Left lobe of liver (tissue), 2 donors: ENCODE results near the gene IER5L. TPM values are rescaled to one million over a fixed set of nuclear protein-coding genes. Genes with fewer than 3 reads are reported as not detected.
"Not testable (repeated sequence)": the region's sequence is repeated elsewhere in the genome, so short reads cannot be mapped to it uniquely, and the experiment has no call there.

Experiments
- ATAC-seq: fragments of 200-7000 bp; cut with Tn5 transposase; one replicate; pipeline ENCODE4 v1.9.1; 2020; ENCODE audit warnings: mild to moderate bottlenecking, moderate library complexity
- DNase-seq: peaks from one replicate; pipeline ENCODE4 v3.0.0-alpha.2; 2020; ENCODE audit warnings: low spot score
- total RNA-seq: library from RNA; stranded (reverse); gene quantifications from one replicate; pipeline ENCODE4 v1.2.1, GENCODE V29; 2021
- donor health status: DM: no; HTN: no; CAD: no; lungs with moderate emphysema.
- donor health status: DM: no; HTN: yes; CAD: no.

Gene IER5L
- total RNA-seq, 1 donor from 2014 or later: 4.5 TPM

DNA sequence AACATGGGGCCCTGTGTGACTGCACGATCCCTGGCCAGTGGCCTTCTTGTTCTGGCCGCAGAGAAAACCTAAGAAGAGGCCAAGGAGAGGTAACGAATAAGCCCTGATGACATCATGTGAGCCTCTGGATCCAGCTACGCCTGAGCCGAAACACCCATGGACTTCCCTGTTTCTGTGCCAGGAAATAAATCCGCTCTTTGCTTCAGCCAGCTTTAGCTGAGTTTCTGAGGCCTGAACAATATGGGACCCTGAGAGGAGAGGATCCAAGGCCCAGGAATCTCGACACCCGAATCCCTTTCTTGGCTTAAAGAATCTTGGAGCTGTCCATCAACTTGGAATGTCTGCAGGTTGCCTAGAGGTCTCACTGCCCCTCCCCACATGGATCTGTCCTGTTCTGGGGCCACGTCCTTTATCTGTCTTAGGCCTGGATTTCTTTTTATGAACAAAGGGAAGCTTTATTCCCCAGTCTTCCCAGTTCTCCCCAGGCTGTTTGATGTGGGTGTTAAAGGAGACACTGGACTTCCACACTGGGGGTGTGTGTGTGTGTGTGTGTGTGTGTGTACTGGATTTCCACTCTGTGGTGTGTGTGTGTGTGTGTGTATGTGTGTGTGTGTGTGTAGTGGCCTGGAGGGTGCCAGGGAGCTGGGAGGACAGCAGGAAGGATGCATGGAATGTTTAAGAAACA is 13.7 kb downstream of the IER5L start:
- ATAC-seq: no peak
- no peak for DNase-seq

DNA sequence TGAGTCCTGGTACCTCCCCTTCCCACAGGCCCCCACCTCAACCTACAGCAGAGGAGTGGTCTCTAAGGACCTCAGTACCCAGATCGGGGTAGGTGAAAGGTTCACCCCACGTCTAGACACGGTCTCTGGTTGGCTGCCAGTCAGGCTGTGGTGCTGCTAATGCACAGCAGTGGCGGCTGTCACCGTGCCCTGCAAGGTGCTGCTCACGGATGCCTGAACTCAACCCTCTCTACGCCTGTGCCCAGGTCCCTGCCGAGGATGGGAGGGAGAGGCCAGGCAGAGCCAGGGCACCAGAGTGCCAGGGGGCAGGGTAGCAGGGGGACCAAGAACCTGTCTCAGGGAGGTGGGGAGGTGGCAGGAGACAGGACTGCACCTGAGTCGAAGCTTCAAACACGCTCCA is 14.3 kb downstream of the IER5L start:
- ATAC-seq: no peak
- DNase-seq: no peak

DNA sequence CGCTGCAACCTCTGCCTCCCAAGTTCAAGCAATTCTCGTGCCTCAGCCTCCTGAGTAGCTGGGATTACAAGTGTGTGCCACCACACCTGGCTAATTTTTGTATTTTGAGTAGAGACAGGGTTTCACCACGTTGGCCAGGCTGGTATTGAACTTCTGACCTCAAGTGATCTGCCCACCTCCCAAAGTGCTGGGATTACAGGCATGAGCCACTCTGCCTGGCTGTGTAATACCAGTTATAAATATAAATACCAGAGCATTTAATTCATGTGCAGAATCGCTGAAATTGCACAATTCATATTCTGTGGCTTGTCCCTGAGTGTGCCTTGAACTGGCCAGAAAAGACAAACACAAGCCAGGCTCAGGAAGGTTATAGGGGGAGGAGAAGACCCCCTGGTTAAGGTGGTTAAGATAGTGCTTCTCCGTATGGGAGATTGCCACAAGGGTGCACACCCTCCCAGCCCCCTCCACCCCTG is 14.8 kb downstream of the IER5L start:
- DNase-seq, ATAC-seq: not testable (repeated sequence)

DNA sequence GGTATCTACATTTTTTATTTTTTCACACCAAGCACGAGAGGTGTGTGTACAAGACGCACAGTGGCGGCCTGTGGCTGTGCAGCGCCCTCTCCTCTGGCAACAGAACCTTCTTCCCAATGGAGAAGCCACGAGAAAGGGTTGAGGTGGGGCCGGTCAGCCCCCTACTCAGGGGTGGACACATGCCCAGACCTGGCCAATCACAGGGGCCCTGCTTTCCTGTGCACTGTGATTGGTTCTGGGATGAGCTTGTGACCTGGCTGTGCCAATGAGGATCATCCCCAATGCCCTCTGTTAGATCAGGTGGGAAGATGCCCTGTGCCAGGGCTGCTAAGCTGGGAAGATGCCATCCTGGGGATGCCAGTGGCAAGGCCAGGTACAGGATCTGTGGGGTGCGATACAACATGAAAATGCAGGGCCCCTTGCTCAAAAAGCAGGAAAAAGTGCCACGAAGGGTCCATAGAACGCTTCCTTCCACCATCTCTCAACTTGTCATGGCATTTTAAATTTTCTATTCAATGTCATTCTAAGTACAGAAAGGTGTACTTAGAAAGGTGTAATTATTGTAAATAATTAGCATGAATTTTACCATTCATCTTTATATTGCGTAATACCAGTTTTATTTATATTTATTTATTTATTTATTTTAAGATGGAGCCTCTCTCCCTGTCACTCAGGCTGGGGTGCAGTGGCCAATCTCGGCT is 15.4 kb downstream of the IER5L start:
- ATAC-seq: no peak
- no peak for DNase-seq

DNA sequence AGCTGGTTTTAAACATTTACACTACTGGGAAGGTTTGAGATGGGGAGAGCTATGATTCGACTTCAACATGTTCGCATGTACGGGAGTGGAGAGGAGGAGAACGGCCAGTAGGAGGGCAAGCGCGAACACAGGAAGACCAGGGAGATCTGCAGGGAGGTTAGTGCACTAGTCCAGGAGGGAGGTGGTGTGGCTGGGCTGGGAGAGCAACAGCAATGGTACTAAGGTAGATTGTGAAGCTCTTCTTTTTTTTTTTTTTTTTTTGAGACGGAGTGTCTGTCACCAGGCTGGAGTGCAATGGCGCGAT is 16.6 kb downstream of the IER5L start:
- no peak for ATAC-seq
- no peak for DNase-seq

DNA sequence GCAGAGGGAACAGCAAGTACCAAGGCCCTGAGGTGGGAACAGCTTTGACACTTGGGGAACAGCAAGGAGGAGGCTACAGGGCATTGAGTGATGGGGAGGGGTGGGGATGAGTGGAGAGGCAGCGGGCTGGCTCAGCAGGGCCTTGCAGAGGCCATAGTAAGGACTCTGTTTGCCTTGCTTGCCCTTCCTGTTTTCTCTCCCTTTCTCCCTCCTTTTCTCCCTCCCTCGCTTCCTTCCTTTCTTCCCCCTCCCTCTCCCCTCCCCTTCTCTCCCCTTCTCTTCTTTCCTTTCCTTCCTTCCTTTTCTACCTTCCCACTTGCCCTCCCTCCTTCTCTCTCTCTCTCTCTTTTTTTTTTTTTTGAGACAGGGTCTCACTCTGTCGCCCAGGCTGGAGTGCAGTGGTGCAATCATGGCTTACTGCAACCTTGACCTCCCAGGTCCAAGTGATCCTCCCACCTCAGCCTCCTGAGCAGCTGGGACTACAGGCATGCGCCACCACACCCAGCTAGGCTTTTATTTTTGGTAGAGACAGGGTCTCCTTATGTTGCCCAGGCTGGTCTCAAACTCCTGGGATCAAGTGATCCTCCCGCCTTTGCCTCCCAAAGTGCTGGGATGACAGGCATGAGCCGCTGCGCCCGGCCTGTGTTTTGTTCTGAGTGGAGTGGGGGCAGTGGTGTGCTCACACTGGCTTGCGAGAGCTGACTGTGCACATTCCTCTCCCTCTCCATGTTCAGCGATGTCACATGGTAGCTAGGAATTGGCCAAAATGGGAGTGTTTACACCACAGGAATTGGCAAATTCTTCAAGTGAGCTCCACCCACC is 17.1 kb downstream of the IER5L start:
- no peak for ATAC-seq
- DNase-seq: no peak

DNA sequence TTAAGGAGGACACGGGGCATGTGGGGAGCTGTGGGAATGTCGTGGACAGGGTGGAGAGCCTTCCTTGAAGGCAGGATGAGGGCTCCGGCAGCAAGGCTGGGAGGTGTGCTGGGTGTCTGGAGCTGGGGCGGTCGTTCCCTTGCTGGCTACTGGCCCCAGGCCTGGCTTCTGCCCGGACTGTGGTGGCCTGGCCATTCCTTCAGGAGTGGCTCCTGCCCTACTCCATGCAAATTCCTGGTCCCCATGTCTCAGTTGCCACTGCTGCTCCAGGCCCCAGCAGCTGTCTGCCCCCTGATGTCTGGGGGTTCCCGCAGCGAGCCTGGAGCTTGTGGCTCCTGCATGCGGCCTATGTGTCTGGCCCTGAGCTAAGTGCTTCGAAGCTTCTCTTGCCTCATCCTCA is 21.9 kb downstream of the IER5L start:
- DNase-seq: no peak
- no peak for ATAC-seq

DNA sequence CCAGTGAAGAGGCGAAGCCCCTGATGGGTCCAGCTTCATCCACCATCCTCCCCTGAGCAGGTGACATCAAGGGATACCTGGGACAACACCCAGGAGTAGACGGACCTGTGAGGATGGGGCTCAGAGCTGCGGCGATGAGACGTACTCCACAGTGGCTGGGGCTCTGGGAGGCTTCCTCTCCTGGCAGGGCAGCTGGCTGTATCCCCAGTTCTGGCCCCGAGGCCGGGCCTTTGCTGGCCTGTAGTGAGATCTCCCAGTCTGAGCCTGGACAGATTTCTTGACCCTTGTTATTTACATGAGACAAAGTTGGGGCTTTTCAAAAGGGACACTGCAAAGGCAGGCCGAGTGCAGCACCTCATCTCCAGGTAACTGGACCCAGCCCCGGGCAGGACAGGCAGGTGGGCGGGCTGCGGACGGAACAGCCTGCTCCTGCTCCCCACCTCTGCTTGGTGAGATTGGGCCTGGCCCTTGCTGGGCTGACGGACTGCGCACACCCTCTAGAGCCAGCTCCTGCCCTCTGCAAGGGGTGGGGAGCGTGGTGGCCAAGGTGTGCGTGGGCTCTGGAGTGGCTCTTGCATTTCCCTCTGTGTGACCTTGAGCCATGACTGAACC is 23.1 kb downstream of the IER5L start:
- DNase-seq (no peak), ATAC-seq (peak; percentile 23)

DNA sequence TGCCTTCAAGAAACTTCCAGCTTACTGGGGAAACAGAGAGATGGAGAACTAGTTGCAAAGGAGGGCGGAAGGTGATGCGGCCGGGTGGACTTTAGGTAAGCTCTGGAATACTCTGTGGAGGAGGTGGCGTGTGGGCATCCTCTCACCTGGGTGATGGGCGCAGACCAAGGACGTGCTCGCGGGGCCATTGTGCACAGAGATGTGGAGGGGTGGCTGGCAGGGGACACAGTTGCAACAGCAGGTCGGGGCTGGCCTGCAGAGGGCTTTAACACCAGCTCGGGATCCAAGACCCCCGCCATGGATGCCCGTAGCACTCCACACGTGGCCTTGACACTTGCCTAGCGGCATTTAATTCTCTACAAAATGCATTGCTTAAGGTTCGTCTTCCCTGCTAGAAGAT is 26.6 kb downstream of the IER5L start:
- DNase-seq: no peak

DNA sequence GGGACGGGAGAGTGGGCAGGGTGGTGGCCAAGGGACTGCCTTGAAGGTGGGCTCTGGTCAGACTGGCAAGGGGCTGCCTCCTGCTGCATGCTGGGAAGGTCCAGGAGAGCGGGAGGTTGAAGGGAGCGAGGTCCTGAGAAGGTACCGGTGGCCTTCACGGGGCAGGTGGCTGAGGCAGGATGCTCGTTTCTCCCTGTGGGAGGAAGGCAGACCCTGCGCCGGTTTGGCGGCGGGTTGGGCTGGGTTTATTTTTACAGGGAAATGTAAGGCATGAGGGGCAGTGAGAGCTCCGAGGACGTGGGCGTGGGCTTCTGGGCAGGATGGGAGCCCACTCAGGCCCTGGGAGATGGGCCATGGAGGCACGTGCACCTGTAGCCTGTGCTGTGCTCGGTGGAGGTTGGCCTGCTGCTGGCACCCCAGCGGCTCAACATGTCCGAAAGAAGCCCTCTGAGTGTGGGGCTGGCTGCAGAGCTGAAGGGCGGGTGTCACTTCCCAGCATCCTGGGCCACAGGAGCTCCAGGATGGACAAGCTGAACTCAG is 27.3 kb downstream of the IER5L start:
- no peak for DNase-seq

More for the DNA sequence above, 26.6 kb downstream of the IER5L start:
- no peak for ATAC-seq

DNA sequence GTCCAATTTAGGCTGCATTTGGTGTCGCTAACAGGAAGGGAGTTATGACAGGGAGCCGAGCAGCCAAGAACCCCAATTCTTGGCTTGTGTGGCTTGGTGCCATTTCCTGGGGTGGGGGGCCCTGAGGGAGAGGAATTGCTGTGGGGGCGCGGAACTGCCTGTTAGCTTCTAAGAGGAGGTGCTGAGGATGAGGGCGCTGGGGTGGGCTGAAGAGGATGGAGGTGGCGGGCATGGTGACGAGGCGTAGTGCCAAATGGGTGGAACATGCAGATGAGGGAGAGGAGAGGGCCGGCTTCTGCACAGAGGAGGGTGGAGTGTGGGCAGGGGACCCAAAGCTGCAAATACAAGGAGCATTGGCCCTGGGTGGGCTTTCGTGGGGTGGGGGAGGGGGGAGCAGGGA is 27.9 kb downstream of the IER5L start:
- DNase-seq (no peak), ATAC-seq (no peak)

More for the DNA sequence above, 27.3 kb downstream of the IER5L start:
- no peak for ATAC-seq

DNA sequence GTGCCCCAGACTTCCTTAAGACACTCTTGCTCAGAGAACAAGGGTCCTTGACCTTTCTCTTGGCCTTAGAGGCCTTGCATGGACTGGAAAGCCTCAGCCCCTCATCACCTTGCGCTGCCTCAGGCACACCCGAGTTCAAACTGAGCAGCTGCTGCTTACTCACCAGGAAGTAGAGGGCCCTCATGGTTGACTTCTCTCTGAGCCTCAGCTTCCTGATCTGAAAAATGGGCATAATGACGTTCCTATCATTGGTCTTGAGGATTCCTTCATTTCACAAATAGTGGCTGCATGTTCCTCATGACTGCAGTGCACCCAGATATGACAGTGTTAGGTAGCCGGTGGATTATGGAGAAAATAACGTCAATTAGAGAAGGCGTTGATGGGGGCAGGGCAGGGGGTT is 28.6 kb downstream of the IER5L start:
- DNase-seq (no peak), ATAC-seq (no peak)

DNA sequence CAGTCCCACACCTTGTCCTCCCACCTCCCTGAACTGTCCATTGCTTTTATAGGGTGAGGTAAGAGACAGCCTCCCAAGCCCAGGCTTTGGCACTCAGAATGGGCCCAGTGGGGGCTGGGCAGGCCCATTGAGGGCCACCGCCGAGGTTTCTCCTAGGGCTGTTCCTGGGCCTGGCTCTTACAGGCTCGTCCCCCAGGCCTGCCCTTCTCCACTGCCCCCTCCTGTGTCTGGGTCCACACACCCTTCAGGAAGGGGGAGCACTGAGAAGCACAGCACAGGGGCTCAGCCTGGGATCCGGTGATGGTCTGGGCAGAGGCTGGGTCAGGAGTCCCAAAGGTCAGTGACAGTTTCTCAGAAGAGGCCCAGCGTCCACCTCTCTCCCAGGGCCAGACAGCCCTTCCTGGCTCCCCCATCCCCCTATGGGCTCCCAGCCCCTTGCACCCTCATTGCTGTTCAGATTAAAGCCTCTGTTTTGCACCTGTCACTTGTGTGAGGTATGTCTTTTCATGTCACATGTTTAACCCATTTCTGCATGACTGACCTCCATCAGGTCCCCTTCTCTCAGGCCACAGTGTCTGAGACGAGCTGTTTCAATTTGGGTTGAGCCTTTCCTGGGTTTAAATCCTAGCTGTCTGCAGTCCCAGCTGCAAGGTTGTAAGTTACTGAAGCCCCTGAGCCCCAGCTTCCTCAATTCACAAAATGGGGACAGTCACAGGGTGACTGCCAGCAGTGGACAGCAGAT is 29.4 kb downstream of the IER5L start:
- ATAC-seq: no peak
- no peak for DNase-seq

DNA sequence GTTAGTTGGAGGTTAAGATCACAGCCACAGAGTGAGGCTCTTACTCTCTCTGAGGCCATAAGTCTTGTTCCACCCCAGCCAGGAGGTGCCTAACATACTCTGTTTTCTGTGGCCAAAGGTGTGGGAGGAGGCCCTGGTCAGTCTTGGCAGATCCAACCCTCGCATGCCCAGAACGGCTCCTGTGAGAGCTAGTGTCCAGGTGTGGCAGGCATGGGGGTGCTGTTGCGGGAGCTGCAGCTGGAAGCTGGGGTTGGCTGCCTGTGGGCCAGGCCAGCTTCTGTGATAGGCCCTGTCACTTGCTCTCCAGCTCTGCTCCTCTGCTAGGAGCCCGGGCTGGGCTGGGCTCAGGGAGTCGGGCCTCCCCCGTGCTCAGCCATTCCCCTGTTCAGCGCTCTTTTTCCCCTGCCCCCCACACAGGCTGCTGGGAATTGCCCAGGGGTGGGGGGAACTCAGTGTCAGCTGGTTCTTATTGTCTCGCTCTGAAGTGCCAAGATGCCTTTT is 31.6 kb downstream of the IER5L start:
- no peak for ATAC-seq
- DNase-seq: no peak

DNA sequence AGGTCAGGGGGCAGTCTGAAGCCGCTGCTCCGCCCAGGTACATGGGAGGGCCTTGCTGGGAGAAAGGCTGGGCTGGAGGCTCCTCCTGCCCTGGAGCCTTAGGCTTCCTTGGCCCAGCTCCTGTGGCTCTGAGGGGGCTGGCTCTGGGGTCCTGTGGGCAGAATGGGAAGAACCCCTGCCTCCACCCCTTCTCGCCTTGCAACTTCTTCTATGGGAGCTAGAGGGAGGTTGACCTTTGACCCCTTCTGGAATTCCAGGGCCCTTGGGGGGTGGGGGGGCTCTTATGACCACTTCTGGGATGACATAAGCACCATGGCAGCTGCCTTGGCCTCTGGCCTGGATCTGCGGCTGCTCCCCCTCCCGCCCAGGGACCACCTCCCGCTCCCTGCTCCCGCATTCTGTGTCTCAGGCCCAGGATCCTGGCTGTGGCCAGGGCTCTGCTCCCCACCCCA is 32.2 kb downstream of the IER5L start:
- DNase-seq (no peak), ATAC-seq (no peak)

DNA sequence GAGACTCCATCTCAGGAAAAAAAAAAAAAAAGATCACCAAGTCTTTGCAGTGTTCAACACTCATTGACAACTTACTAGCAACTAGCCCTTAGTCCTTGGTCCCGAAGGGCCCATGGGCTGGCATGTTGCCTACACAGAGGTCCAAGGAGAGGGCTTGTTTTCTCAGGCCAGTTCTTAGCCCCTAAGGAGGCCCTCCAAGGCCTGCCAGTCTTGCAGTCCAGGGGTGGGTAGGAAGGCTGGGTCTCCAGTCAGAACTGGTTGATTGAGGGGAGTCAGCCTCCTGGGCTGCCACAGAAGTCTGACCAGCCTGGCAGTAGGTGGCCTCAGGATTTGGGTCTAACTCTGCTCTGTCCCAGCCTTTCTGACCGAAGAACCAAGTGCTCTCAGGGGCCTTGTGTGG is 32.7 kb downstream of the IER5L start:
- ATAC-seq: no peak
- DNase-seq: no peak

DNA sequence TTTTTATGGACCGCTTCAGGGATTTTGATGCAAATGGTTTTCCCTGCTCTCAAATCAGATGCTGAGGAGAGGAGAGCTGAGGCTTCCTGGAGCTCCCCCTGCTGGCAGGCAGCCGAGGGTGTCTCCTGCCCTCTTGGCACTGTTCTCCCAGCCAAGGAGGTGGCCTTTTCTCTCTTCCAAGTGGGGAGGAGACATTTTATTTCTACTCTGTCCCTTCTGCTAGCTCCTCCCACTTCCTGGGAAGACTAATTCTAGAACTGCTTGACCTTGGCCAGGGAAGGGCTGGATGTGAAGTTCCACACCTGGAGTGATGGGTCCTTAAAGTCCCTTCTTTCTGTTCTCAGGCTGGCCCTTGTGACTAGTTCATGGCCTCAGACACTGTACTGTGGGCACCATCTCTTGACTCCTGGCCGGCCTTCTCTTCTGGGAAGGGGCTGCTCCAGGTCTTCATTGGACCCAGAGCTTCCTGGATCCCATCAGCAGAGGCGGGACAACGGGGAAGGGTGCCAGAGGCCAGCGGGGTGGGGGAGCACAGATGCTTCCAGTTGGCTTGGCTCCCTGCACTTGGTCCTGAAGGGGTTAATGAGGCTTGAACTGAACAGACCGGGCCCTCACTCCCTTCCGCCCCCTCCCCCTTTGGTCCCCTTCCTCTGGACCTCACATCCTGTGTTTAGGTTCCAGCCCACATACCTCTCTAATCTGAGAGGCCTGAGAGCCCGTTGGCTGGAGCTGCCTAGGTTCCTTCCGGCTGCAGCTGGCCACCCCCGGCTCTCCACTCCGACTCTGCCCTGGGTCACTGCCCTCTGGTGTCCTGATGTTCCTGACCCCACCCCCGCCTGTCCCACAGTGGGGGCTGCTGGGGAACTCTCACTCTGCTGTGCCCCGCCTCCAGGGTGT is 34.8 kb downstream of the IER5L start:
- DNase-seq: peak; percentile 82
- ATAC-seq: peak; percentile 19

DNA sequence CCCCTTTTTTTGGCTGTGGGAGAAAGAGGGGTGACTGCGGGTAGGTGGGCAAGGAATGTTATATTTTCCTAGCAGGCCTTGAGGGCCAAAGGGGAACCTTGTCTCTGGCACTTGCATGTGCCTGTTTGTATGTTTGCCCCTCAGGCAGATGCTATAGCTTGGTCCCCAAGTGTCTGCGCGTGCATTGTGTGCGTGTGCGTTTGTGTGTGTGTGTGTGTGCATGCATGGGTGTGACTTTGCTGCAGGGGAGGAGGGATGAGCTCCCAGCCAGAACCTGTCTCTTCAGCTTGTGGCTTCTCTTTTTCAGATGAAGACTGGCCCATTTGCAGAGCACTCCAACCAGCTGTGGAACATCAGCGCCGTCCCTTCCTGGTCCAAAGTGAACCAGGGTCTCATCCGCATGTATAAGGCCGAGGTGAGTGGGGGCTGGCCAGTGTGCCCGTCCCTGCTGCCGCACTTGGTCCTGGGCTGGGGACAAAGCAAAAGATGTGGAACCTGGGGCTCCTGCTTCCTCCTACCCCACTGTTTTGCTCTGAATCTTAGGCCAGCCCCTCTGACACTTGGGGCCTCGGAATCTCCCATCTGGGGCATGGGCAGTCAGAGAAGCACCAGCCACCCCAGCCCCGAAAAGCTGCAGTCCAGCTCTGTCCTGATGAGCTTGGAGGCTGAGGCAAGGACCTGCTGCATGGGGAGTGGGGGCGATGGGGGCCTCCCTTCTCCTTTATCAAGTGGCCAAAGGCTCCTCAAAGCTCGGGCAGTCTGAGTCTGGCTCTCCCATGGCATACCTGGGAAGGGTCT is 35.7 kb downstream of the IER5L start:
- no peak for ATAC-seq
- no peak for DNase-seq
